H1 (cell line): ENCODE data around the gene AEBP1. TPM values are rescaled to one million over a fixed set of nuclear protein-coding genes. Genes with fewer than 3 reads are reported as not detected.

Source experiments
- CTCF ChIA-PET: fragments of 300-600 bp; sonication (Branson Sonifier 250); formaldehyde crosslinking; loops from one replicate; lab custom pipeline; 2021; ENCODE audit not compliant: partially characterized antibody; lab: Charles Lee
- POLR2A ChIA-PET: fragments of 300-600 bp; sonication (Branson Sonifier 250); formaldehyde crosslinking; loops from one replicate; lab custom pipeline; 2021; ENCODE audit warnings: inconsistent platforms; ENCODE audit not compliant: partially characterized antibody; lab: Charles Lee
- DNase-seq, 2 experiments: peaks; one replicate each; pipeline versions ENCODE4 v3.0.0 to v3.0.0-alpha.2; 2010 to 2022; ENCODE audit warnings: low spot score in 2 of 2, low read depth in 1 of 2, mixed read lengths in 1 of 2
- FAIRE-seq: peaks from 2 replicates; lab custom pipeline; 2011; peaks lifted over from hg19 to GRCh38; lab: Jason Lieb, UNC
- H2AFZ ChIP-seq: 2 replicates; pipeline ENCODE4 v1.8.1; 2012; ENCODE audit warnings: low read length, inconsistent platforms
- H2AK5ac ChIP-seq: 2 replicates; pipeline ENCODE4 v1.6.1; 2013; ENCODE audit warnings: low read depth, low read length
- H2BK120ac ChIP-seq: replicated peaks from 2 replicates; pipeline ENCODE3; 2013; ENCODE audit warnings: low read depth, low read length, inconsistent platforms
- H2BK12ac ChIP-seq: 2 replicates; pipeline ENCODE4 v1.6.1; 2013; ENCODE audit warnings: low read depth, low read length
- H2BK15ac ChIP-seq: 2 replicates; pipeline ENCODE4 v1.6.1; 2013; ENCODE audit warnings: low read length
- H2BK20ac ChIP-seq: 2 replicates; pipeline ENCODE4 v1.6.1; 2013; ENCODE audit warnings: low read length
- H2BK5ac ChIP-seq: 2 replicates; pipeline ENCODE4 v1.6.1; 2013; ENCODE audit warnings: low read depth, low read length
- H3K14ac ChIP-seq: 2 replicates; pipeline ENCODE4 v1.6.1; 2013; ENCODE audit warnings: inconsistent platforms; ENCODE audit not compliant: insufficient read length
- H3K18ac ChIP-seq: 2 replicates; pipeline ENCODE4 v1.6.1; 2013; ENCODE audit warnings: low read length; ENCODE audit errors: extremely low read depth
- H3K23ac ChIP-seq: 2 replicates; pipeline ENCODE4 v1.6.1; 2013; ENCODE audit warnings: inconsistent platforms; ENCODE audit not compliant: insufficient read length
- H3K23me2 ChIP-seq: 2 replicates; pipeline ENCODE4 v1.6.1; 2013; ENCODE audit warnings: low read depth, low read length
- H3K27ac ChIP-seq: 2 replicates; pipeline ENCODE4 v1.6.1; 2011; ENCODE audit warnings: low read depth, low read length, inconsistent platforms
- H3K27me3 ChIP-seq, 4 experiments: replicated peaks in 1 of 4; 1 replicate in 1 of 4; 2 replicates in 3 of 4; pipeline versions ENCODE4 v1.6.1 to v1.8.1; 2011 to 2013; ENCODE audit warnings: low read length in 3 of 4, mild to moderate bottlenecking in 3 of 4, inconsistent platforms in 2 of 4, mixed read lengths in 2 of 4, moderate library complexity in 1 of 4; ENCODE audit not compliant: control insufficient read depth in 3 of 4, insufficient read depth in 3 of 4; ENCODE audit errors: extremely low read depth in 1 of 4
- H3K36me3 ChIP-seq, 4 experiments: 2 replicates each; pipeline versions ENCODE4 v1.6.1 to v1.8.1; 2011 to 2013; ENCODE audit warnings: mild to moderate bottlenecking in 4 of 4, low read length in 3 of 4, moderate library complexity in 2 of 4, control low read depth in 1 of 4, inconsistent platforms in 1 of 4; ENCODE audit not compliant: insufficient read depth in 4 of 4, control insufficient read depth in 2 of 4
- H3K4ac ChIP-seq: replicated peaks from 2 replicates; pipeline ENCODE3; 2013; ENCODE audit warnings: low read length, low read depth, mixed read lengths, inconsistent platforms; ENCODE audit not compliant: insufficient read length
- H3K4me1 ChIP-seq, 4 experiments: replicated peaks in 1 of 4; 1 replicate in 1 of 4; 2 replicates in 3 of 4; pipeline versions ENCODE4 v1.6.1 to v1.8.1; 2011 to 2013; ENCODE audit warnings: low read length in 3 of 4, inconsistent platforms in 2 of 4, mixed read lengths in 1 of 4; ENCODE audit not compliant: insufficient read depth in 4 of 4, control insufficient read depth in 3 of 4
- H3K4me2 ChIP-seq, 2 experiments: 2 replicates each; pipeline versions ENCODE4 v1.6.1 to v1.8.1; 2011 to 2013; ENCODE audit warnings: low read depth in 2 of 2, low read length in 2 of 2, control low read depth in 1 of 2, inconsistent platforms in 1 of 2, mild to moderate bottlenecking in 1 of 2; ENCODE audit not compliant: insufficient read depth in 1 of 2
- H3K4me3 ChIP-seq, 4 experiments: fragments of 200-600, 300-600 bp in 1 of 4; sonication (generic), shearing (Covaris generic), sonication (Bioruptor Twin) in 1 of 4; 2 replicates each; pipeline versions ENCODE4 v1.5.1 to v1.8.1; 2011 to 2016; ENCODE audit warnings: low read length in 4 of 4, low read depth in 3 of 4, control low read depth in 2 of 4, inconsistent platforms in 2 of 4, mild to moderate bottlenecking in 2 of 4, mixed read lengths in 1 of 4, moderate library complexity in 1 of 4; ENCODE audit not compliant: insufficient read depth in 2 of 4; ENCODE audit errors: extremely low read depth in 1 of 4
- H3K56ac ChIP-seq: replicated peaks from 2 replicates; pipeline ENCODE3; 2013; ENCODE audit warnings: low read depth, mild to moderate bottlenecking, mixed read lengths, low read length, inconsistent platforms; ENCODE audit not compliant: insufficient read length
- H3K79me1 ChIP-seq: 2 replicates; pipeline ENCODE4 v1.6.1; 2013; ENCODE audit warnings: low read depth, low read length, control low read depth
- H3K79me2 ChIP-seq, 2 experiments: 2 replicates each; pipeline versions ENCODE4 v1.6.1 to v1.8.1; 2012 to 2013; ENCODE audit warnings: low read length in 2 of 2, mild to moderate bottlenecking in 2 of 2, inconsistent platforms in 1 of 2; ENCODE audit not compliant: insufficient read depth in 2 of 2, control insufficient read depth in 1 of 2
- H3K9ac ChIP-seq, 4 experiments: replicated peaks in 1 of 4; 1 replicate in 1 of 4; 2 replicates in 3 of 4; pipeline versions ENCODE4 v1.6.1 to v1.8.1; 2011 to 2013; ENCODE audit warnings: low read depth in 3 of 4, low read length in 3 of 4, control low read depth in 2 of 4, mild to moderate bottlenecking in 2 of 4, moderate library complexity in 2 of 4, inconsistent platforms in 1 of 4; ENCODE audit errors: extremely low read depth in 1 of 4
- H3K9me3 ChIP-seq, 2 experiments: 2 replicates each; pipeline versions ENCODE4 v1.6.1 to v1.8.1; 2012 to 2013; ENCODE audit warnings: mild to moderate bottlenecking in 2 of 2, moderate library complexity in 2 of 2, control low read depth in 1 of 2, inconsistent platforms in 1 of 2, low read depth in 1 of 2, low read length in 1 of 2, mixed read lengths in 1 of 2; ENCODE audit not compliant: insufficient read depth in 2 of 2
- H4K20me1 ChIP-seq, 2 experiments: replicated peaks in 1 of 2; 2 replicates each; pipeline versions ENCODE3 to v1.8.1; 2011 to 2013; ENCODE audit warnings: inconsistent platforms in 2 of 2, low read length in 2 of 2, mild to moderate bottlenecking in 1 of 2; ENCODE audit not compliant: insufficient read depth in 2 of 2, control insufficient read depth in 1 of 2
- H4K5ac ChIP-seq: 2 replicates; pipeline ENCODE4 v1.6.1; 2013; ENCODE audit warnings: low read length, low read depth, mixed read lengths, inconsistent platforms; ENCODE audit not compliant: insufficient read length
- H4K8ac ChIP-seq: 2 replicates; pipeline ENCODE4 v1.8.0; 2013; ENCODE audit warnings: mild to moderate bottlenecking, moderate library complexity, low read length, inconsistent platforms; ENCODE audit not compliant: insufficient read depth; ENCODE audit errors: extremely low read depth
- H4K91ac ChIP-seq: replicated peaks from 2 replicates; pipeline ENCODE3; 2013; ENCODE audit warnings: low read length, mixed read lengths, inconsistent platforms; ENCODE audit not compliant: insufficient read length
- MAX ChIP-seq: IDR thresholded peaks from 2 replicates; pipeline ENCODE4 v1.6.1; 2012; ENCODE audit warnings: inconsistent platforms
- POLR2AphosphoS5 ChIP-seq: IDR thresholded peaks from 2 replicates; pipeline ENCODE4 v1.6.1; 2011; ENCODE audit warnings: low read depth, low read length
- SAP30 ChIP-seq: fragments of 300-600 bp; sonication (generic); IDR thresholded peaks from 2 replicates; pipeline ENCODE4 v1.7.1; 2012; ENCODE audit warnings: low read length, moderate library complexity, mild to moderate bottlenecking, inconsistent platforms; ENCODE audit not compliant: insufficient read depth, insufficient replicate concordance
- SP1 ChIP-seq: IDR thresholded peaks from 2 replicates; pipeline ENCODE4 v1.6.1; 2011; ENCODE audit warnings: low read depth, low read length
- TEAD4 ChIP-seq: IDR thresholded peaks from 2 replicates; pipeline ENCODE4 v1.6.1; 2012; ENCODE audit warnings: low read depth, low read length, inconsistent platforms, mixed read lengths
- WGBS, 2 experiments: shearing (Covaris generic) in 1 of 2; methylation state at CpG; one replicate each; pipeline versions ENCODE4 v1.1.6 to v1.1.7; 2013 to 2015; ENCODE audit warnings: low lambda C conversion rate in 2 of 2, mixed read lengths in 2 of 2, inconsistent platforms in 1 of 2, low coverage in 1 of 2, missing lambda C conversion rate in 1 of 2; ENCODE audit not compliant: insufficient replicate concordance in 2 of 2, insufficient coverage in 1 of 2, insufficient read length in 1 of 2; ENCODE audit errors: extremely low coverage in 1 of 2, missing lambda C conversion rate in 1 of 2; 5-methylcytosine and 5-hydroxymethylcytosine counted together
- polyA plus RNA-seq, 7 experiments: library from polyadenylated mRNA; depleted of rRNA in 3 of 7; stranded (reverse) in 5 of 7; unstranded in 2 of 7; fragments of >200 nt in 5 of 7; fragments of 200-250 nt in 2 of 7; gene quantifications; 1 replicate in 5 of 7; 2 replicates in 1 of 7; 4 replicates in 1 of 7; pipeline versions ENCODE4 v1.2.1 to v1.2.3, GENCODE V29; 2011 to 2013; ENCODE audit warnings: missing spikeins in 2 of 7, mixed read lengths in 2 of 7
- total RNA-seq: library from RNA; stranded (reverse); fragmentation: NEBNext Ultra II Directional; extraction: Animal tissue kit (Norgen Biotek cat#: 25700); gene quantifications from 2 replicates; pipeline ENCODE4 v1.2.1, GENCODE V29; 2021

AEBP1 gene
- total and polyA plus RNA-seq, 2 of the 8 experiments (the other 6 are each of a cell fraction or from before 2014, with no cell fraction given), result 10.4 to 41.2 TPM

GRCh38 chr7:44065431-44066110, 38.6 kb upstream of the AEBP1 start, which contains the start of gene PGAM2:
PGAM2 (minus strand) TSS chr7:44065567; CDS start chr7:44065529, 38 bp downstream.
- Histone ChIP-seq H3K23ac (no peak within 1 kb of the TSS), H3K9me3 (no peaks in the 10 kb centered on the region), H2BK5ac (0 out of 2 replicates have a peak within 1 kb of the TSS, but pooled peaks have one; percentile 4), H3K23me2 (no peaks in the 10 kb centered on the region), H3K56ac (no peak within 1 kb of the TSS), H3K36me3 (peaks cover 0 to 9% (median 4%) of the 10 kb centered on the region in 4 experiments; a peak in 3 of 8 replicates), H3K4me1 (peaks cover 9 to 30% (median 26%) of the 10 kb centered on the region in 4 experiments), H2AK5ac (0 out of 2 replicates have a peak within 1 kb of the TSS, but pooled peaks have one; percentile 10), H2BK20ac (no peak within 1 kb of the TSS), H4K8ac (peak within 1 kb of the TSS; percentile 11), H3K4me3 (peak within 1 kb of the TSS in 2 of 4 experiments; percentile 2 to 20; a peak in 1 of 8 replicates), H2BK15ac (peak within 1 kb of the TSS; percentile 88; the same call in 1 of the 2 replicates), H2BK120ac (no peak within 1 kb of the TSS), H3K4ac (peak within 1 kb of the TSS; percentile 35), H3K14ac (no peak within 1 kb of the TSS), H4K5ac (peak within 1 kb of the TSS; percentile 75), H3K79me1 (no peaks in the 10 kb centered on the region), H3K4me2 (peak within 1 kb of the TSS; percentile 57 to 62), H3K18ac (peak within 1 kb of the TSS; percentile 48; the same call in 1 of the 2 replicates), H3K79me2 (no peaks in the 10 kb centered on the region), H4K91ac (peak within 1 kb of the TSS; percentile 70), H2AFZ (no peak within 1 kb of the TSS), H3K27ac (no peak within 1 kb of the TSS), H3K27me3 (peaks cover 0 to 3% (median 0%) of the 10 kb centered on the region in 4 experiments; a peak in 2 of 7 replicates), H3K9ac (0 out of 7 replicates have a peak within 1 kb of the TSS, but pooled peaks of 1 of the 4 experiments have one; percentile 12), H4K20me1 (peaks cover 5 to 7% of the 10 kb centered on the region in 2 experiments), H2BK12ac (peak within 1 kb of the TSS; percentile 87; the same call in 1 of the 2 replicates)
- ChIA-PET POLR2A (interaction anchor here (0.7 to 7.1 kb wide), 11 partner anchors 11 to 207 kb away, joined by 3 to 48 read pairs (median 3); partner anchors contain the start of genes DBNL and POLD2), CTCF (interaction anchor here (0.5 to 2.4 kb wide), 5 partner anchors 15 to 344 kb away, joined by 3 to 10 read pairs (median 4); no protein-coding TSS in a partner anchor)
- DNase-seq, result peak in 1 of 2 experiments; percentile 65
- 66% methylated on average over 14 of the region's 14 CpGs; no CpG with 5 or more reads in 1 of the 2 experiments for WGBS, 2 experiments
- peak; percentile 62 for TF ChIP-seq MAX
- peak; percentile 77 for TF ChIP-seq TEAD4
- peak; percentile 47; the same call in 1 of the 2 replicates for TF ChIP-seq SP1
- no peak for TF ChIP-seq SAP30
- 0 out of 2 replicates have a peak, but pooled peaks have one; percentile 54 for TF ChIP-seq POLR2AphosphoS5
- FAIRE-seq, result no peak
